Fibroblast of the conjunctiva (primary cell): ENCODE data around the gene ZNF484.
"Not testable (repeated sequence)": the region's sequence is repeated elsewhere in the genome, so short reads cannot be mapped to it uniquely, and the experiment has no call there.

Experiments
- DNase-seq: peaks from one replicate; pipeline ENCODE4 v3.0.0-alpha.2; 2010; ENCODE audit warnings: low read depth

The ZNF484 gene

DNA sequence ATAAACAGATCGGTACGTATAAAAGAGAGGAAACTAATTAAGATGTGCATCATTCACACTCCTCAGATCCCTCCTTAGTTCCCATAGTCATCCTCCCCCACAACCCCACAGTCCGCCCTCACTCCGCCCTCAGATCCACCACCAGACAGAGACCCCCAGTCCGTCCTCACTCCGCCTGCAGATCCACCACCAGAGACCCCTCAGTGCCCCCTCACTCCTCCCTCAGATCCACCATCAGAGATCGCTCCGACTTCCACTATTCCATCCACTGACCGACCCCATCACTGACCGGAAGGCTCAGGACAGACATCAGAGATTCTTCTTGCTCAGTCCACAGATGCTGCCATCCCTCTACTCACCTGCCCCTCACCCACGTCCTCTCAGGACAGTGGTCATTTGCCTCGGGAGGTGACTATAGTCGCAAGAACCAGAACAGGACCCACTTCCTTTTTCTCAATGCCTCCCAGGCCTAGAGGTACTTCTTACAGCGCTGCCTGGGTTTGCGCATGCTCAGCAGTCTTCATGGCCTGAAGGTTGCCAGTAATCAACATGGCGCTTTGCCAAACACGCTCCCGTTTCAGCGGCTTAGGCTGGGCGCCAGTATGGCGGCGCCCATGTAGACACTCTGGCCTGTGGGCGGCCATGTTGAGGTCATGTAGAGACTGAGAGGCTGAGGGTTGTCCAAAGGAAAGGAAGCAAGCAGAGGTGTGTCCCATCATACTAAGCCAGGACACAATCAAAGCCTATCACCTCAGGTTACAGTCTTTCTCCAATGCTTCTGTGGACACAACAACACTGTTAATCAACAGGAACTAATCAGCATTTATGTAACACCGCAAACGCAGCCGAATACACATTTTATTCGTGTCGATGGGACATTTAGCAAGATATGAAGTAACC, at the start of gene ZNF484:
Gene ZNF484, minus strand, starts transcription at position 508 of the 900 bp plus-strand sequence. CDS start 3,009 bp downstream, outside the sequence.
- DNase-seq: peak; percentile 98

- no peak for DNase-seq
These were observed 42.6 kb upstream of the ZNF484 start for GRCh38 chr9:92920437-92920836.

- DNase-seq: no peak
These were observed 39.5 kb upstream of the ZNF484 start for GRCh38 chr9:92917176-92917800.

DNA sequence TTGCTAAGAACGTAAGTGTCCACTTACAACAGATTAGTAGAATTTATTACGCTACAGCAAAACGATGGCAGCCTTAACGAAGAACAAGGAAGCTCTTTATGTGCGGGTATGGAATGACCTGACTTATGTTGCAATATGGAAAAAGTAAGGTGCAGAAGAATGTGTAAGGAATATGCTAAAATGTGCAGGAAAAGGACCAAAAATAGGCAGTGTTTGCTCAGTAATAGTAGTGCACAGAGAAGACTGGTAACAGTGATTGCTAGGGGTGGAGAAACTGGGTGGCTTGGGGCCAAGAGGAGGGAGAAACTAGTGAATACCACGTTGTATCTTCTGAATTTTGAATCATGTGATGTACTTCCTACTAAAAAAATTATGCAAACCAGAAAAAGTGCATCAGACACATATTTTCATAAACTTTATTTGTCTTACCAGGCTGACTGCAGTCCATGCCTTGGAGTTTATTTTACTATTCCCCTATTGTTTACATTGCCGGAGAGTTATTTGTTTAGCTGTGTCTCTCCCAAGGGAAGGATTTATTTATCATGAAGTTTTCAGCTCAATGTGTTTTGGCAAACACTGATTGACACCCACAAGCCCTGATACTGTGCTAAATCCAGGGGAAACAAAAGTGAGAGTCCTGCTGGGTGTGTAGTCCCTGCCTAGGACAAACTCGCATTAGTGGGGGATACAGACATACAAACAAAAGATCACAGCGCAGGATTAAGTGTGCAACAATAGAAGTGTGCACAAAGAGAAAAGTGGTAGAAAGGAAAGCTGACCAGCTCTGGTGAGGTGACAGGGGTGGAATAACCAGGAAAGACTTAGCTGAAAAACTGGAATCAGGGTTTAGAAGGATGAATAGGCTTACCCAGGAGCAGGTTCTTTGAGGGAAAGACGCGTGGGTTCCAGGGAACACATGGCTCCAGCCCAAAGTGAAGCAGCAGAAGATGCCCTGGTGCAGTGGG, 34.0 kb upstream of the ZNF484 start:
- no peak for DNase-seq

GRCh38 chr9:92905137-92905536, 27.3 kb upstream of the ZNF484 start:
- DNase-seq: not testable (repeated sequence)

DNA sequence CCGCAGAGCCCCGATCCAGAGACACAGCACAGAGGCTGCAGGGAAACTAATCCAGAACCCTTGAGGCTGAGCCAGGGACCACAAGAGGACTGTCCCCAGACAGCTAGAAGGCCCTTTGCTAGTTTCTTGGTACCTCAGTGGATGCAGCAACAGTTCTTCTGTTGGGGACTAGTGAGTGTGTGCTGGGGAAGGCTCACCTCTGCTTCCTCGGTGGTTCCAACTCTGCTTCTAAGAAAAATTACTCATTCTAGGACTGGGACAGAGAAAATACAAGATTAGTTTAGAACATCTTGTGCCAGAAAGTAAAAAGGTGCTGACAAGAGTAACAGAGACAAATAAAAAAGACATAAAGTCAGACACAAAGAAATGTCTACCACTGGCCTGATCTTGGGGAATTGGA, 19.5 kb upstream of the ZNF484 start:
- no peak for DNase-seq

DNA sequence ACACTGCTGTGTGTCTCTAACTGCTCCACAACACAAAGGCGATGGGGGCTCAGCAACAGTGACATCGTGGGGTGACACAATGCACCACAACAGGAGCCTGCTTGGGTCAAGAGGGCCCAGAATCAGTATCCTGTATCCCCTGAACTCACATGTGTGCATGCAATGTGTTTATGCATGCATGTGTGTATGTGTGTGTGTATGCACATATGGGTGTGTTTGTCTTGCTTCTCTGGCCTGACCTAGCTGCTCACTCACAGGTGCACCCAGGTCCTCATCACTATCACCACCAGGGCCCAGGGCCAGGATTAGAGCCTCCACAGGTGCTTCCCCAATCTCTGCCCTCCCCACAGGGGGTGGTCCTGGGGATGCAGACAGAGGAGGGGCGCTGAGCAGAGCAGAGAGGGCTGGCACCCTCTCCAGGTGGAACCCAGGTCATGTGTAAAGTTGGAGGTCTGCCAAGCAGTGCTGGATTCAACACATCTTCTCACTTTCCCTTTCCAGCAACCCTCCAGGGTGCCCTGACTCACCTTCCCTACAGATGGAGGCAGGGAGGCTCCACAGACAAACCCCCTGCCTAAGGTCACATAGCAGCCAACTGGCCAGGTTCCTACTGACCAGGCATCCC, 18.1 kb upstream of the ZNF484 start:
- DNase-seq: no peak

GRCh38 chr9:92894711-92895362, 17.0 kb upstream of the ZNF484 start:
- no peak for DNase-seq

DNA sequence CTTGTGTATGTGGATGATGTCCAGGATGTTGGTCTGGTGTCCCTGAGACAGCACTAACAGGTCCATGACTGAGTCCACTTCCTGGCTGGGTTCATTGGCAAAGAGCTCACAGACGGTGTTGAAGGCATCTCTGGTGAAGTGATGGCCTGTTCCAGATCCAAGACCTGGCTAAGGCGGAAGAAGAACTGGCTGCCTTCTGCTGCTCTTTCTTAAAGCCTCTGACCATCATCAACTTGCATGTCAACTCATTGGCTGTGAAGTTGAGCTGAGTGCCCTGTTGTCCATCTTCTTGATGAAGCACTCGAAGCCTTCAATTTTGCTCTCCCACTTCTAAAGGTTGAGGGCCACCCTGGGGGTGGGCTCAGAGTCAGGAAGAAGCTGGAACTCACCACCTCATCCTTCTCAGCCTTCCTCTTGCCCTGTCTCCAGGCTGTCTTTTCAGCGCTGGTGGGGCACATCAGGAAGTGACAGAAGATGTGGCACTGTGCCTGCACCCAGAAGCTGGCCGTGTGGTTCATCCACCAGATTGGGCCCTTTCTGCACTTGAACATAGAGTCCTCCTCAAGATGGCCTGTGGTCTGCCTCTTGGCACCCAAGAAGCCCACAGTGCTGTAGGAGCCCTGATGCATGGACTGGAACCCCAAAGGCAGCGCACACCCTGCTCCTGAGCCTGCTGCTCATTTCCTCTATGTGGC, 16.2 kb upstream of the ZNF484 start:
- not testable (repeated sequence) for DNase-seq

- DNase-seq: not testable (repeated sequence)
These were observed 14.4 kb upstream of the ZNF484 start for GRCh38 chr9:92892276-92892675.

DNA sequence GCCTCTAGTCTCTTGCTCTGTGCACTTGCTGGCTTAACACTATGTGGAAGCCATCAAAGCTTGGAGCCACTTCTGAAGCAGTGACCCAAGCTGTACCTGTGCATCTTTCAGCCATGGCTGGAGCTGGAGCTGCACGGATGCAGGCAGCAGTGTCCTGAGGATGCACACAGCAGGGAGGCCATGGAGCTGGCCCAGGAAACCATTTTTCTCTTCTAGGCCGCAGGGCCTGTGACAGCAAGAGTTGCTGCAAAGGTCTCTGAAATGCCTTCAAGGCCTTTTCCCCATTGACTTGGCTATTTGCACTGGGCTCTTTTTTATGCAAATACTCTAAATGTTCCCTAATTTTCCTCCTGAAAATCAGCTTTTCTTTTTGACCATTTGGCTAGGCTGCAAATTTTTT, 12.9 kb upstream of the ZNF484 start:
- no peak for DNase-seq

DNA sequence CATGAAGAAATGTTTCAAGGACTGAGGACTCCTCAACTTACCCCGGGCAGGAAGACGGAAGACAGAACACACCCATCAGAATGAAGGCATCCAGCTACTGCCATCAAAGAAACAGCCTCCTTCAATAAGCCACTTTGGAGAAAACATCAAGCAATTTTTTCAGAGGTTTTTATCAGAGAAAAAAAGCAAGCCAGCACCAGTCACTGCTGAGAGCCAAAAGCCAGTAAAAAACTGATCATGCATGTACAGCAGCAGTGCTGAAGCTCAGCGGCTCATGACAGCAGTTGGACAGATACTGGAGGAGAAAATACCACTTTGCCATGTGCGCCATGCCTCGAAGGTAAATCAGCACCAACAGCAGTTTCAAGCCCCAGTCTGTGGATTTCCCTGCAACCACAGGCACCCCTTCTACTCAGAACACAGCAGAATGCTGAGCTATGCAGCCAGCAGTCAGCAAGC, 10.1 kb upstream of the ZNF484 start:
- DNase-seq: no peak

DNA sequence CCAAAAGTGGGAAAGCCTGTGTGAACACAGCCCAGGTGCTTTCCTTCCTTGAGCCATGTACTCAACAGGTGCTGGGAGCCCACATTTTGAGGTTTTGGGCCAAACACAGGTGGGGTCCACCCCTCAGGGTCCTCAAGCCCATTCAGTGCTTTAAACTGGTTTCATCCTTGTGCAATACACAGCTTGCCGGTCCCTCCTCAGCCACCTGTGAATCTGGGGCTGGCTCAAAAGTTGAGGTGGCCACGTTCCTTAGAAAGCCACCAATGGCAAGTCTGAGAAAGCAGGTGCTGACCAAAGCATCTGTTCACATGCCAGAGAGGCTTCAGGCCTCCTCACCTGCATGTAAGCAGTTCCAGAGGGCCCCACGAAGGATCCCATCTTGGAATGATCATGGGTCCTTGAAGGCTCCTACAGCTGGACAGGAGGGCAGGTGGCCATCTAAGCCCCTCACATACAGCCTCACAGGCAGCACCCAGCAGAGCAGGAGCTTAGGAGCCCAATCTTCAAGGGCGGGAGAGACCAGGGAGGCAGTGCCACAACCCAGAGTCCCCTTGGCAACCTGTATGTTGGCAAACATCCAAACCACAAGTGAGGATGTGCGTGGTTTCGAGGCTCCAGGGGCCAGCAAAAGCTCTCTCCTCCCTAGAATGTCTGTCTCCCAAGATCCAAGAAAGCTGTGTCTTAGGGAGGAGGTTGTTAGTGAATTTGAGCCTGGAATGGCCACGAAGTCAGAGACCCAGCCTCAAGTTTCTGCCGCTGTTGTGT, 9.2 kb upstream of the ZNF484 start:
- DNase-seq: not testable (repeated sequence)

DNA sequence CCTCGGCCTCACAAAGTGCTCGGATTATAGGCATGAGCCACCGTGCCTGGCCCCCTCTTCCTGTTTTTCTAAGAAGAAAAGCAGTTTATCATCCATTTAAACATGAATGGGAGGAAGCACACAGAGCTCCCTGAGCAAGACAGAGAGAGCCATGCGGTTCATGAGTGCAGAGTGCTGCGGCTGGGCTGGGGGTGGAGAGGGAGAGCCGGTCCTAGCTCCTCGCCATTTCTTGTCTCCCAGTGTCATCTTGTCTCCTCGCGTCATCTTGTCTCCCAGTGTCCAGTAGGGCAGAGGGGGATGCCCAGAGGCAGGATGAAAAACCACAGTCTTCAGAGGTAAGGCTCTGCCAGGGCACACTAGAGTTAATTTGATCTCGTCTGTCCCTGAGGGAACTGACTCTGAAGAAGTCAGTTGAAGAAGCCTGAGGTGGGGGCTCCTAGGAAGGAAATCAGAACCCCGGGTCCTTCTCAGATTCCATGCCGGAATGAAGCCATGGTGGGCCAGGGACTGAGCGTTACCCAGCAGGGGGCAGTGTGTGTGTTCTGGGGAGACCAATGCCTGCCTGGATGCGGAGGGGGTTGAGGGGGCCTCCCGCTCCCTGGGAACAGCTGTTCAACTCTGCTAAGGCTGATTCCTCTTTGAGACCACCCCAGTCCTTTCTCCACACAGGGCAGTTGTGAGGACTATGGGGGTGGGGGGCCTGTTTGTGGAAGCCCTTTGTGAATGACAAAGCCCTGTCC, 6.0 kb upstream of the ZNF484 start:
- not testable (repeated sequence) for DNase-seq

GRCh38 chr9:92882276-92882675, 4.4 kb upstream of the ZNF484 start:
- DNase-seq: no peak

GRCh38 chr9:92875373-92875772, 2.5 kb downstream of the ZNF484 start:
- no peak for DNase-seq

DNA sequence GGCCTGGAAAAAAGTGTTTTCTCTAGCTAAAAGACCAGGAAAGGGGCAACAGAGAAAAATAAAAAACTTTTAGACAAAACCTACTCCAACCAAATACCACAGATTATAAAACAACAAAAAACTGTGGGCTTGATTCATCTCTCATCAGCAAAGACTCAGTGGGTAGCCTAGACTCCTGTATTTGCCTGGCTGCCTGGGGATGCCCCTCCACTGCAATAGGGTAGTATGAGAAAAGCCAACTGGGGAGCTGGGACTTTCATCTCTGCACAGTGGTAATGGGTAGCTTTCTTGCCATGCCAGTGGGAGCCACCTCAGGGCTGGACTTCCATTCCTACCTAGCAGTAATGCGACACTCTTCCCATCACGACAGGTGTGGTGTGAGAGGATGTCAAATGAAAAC, 7.5 kb downstream of the ZNF484 start:
- DNase-seq: no peak

GRCh38 chr9:92866600-92866999, 11.2 kb downstream of the ZNF484 start:
- not testable (repeated sequence) for DNase-seq

DNA sequence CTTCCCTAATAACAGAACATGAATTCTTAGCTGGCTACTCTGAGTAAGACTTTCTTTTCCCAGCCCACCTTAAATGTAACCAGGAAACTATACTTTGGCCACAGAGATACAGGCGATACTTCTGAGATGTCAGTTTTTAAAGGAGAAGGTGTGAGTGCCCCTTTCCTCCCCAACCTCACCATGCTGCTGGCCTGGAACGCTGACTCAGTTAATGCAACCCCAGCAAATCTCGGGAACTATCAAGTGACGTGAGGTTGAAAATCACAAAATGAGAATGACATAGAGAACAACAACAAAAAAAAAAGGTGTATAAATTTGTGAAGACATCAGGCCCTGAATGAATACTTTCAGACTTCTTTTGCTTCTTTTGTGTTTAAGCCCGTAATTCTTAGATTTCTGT, 13.7 kb downstream of the ZNF484 start:
- no peak for DNase-seq
